Progenitor cell of endocrine pancreas (in vitro differentiated cells): Measurements from ENCODE around the gene DNASE1L1. TPM values are rescaled to one million over a fixed set of nuclear protein-coding genes. Genes with fewer than 3 reads are reported as not detected.

ENCODE experiments used
- DNase-seq: peaks from one replicate; pipeline ENCODE4 v3.0.0; 2021; ENCODE audit warnings: low spot score; ENCODE audit not compliant: unreplicated experiment
- H3K27ac Mint-ChIP-seq: 2 replicates; pipeline ENCODE4 v1.8.0; 2021; ENCODE audit warnings: mild to moderate bottlenecking, moderate library complexity, mixed read lengths
- H3K27me3 Mint-ChIP-seq: 2 replicates; pipeline ENCODE4 v1.8.0; 2021; ENCODE audit warnings: mixed read lengths
- H3K36me3 Mint-ChIP-seq: 2 replicates; pipeline ENCODE4 v1.8.0; 2022; ENCODE audit warnings: mixed read lengths; ENCODE audit not compliant: insufficient read depth
- H3K4me1 Mint-ChIP-seq: 2 replicates; pipeline ENCODE4 v1.8.0; 2021; ENCODE audit warnings: low read depth, mixed read lengths
- H3K4me3 Mint-ChIP-seq: 2 replicates; pipeline ENCODE4 v1.8.0; 2021; ENCODE audit warnings: low read depth, mild to moderate bottlenecking, moderate library complexity, mixed read lengths
- H3K9me3 Mint-ChIP-seq: 2 replicates; pipeline ENCODE4 v1.8.0; 2021; ENCODE audit warnings: low read depth, mixed read lengths
- CTCF ChIP-seq: fragments of 200-600 bp; sonication (generic); IDR thresholded peaks from one replicate; pipeline ENCODE4 v1.5.0; 2021; ENCODE audit warnings: antibody characterized with exemption, mild to moderate bottlenecking; ENCODE audit not compliant: unreplicated experiment
- total RNA-seq: library from RNA; stranded (reverse); gene quantifications from 2 replicates; pipeline ENCODE4 v1.2.1, GENCODE V29; 2021

Gene DNASE1L1
- total RNA-seq, 1 donor from 2014 or later = 12.7 TPM

- Mint-ChIP-seq H3K27me3 (no peaks in the 10 kb centered on the region), H3K4me3 (no peak overlapping the region), H3K36me3 (peaks cover 4% of the 10 kb centered on the region), H3K9me3 (no peaks in the 10 kb centered on the region), H3K4me1 (peaks cover 2% of the 10 kb centered on the region), H3K27ac (peak overlapping the region; percentile 52)
- no peak for DNase-seq
- TF ChIP-seq CTCF = no peak
These were observed 45.2 kb downstream of the DNASE1L1 start for GRCh38 chrX:154363706-154364439.

GRCh38 chrX:154362085-154362742 is 46.8 kb downstream of the DNASE1L1 start:
- H3K36me3 Mint-ChIP-seq = peaks cover 4% of the 10 kb centered on the region

GRCh38 chrX:154360155-154360713 is 48.8 kb downstream of the DNASE1L1 start:
- Mint-ChIP-seq H3K27me3 (no peaks in the 10 kb centered on the region), H3K27ac (no peak overlapping the region), H3K4me1 (no peaks in the 10 kb centered on the region), H3K4me3 (no peak overlapping the region), H3K36me3 (peaks cover 7% of the 10 kb centered on the region), H3K9me3 (peaks cover 3% of the 10 kb centered on the region)
- no peak for TF ChIP-seq CTCF
- DNase-seq = no peak

More at GRCh38 chrX:154362085-154362742, 46.8 kb downstream of the DNASE1L1 start:
- TF ChIP-seq CTCF = no peak
- Mint-ChIP-seq H3K4me3 (no peak overlapping the region), H3K27me3 (no peaks in the 10 kb centered on the region), H3K27ac (no peak overlapping the region), H3K9me3 (peaks cover 3% of the 10 kb centered on the region), H3K4me1 (no peaks in the 10 kb centered on the region)
- DNase-seq = no peak

- H3K36me3 Mint-ChIP-seq = peaks cover 4% of the 10 kb centered on the region
- H3K27ac Mint-ChIP-seq = no peak overlapping the region
- no peaks in the 10 kb centered on the region for H3K4me1 Mint-ChIP-seq
- peaks cover 3% of the 10 kb centered on the region for H3K9me3 Mint-ChIP-seq
- DNase-seq = no peak
- TF ChIP-seq CTCF = no peak
- H3K27me3 Mint-ChIP-seq = no peaks in the 10 kb centered on the region
- no peak overlapping the region for H3K4me3 Mint-ChIP-seq
These were observed 49.5 kb downstream of the DNASE1L1 start for GRCh38 chrX:154359362-154360154.

- TF ChIP-seq CTCF = no peak
- H3K9me3 Mint-ChIP-seq = peaks cover 3% of the 10 kb centered on the region
- no peaks in the 10 kb centered on the region for H3K27me3 Mint-ChIP-seq
- H3K36me3 Mint-ChIP-seq = peaks cover 4% of the 10 kb centered on the region
- H3K4me3 Mint-ChIP-seq = no peak overlapping the region
- H3K27ac Mint-ChIP-seq = peak overlapping the region; percentile 49
- no peak for DNase-seq
- H3K4me1 Mint-ChIP-seq = no peaks in the 10 kb centered on the region
These were observed 50.2 kb downstream of the DNASE1L1 start for GRCh38 chrX:154358829-154359228.
